ENCODE results near the gene CANT1.

CANT1 gene

DNA sequence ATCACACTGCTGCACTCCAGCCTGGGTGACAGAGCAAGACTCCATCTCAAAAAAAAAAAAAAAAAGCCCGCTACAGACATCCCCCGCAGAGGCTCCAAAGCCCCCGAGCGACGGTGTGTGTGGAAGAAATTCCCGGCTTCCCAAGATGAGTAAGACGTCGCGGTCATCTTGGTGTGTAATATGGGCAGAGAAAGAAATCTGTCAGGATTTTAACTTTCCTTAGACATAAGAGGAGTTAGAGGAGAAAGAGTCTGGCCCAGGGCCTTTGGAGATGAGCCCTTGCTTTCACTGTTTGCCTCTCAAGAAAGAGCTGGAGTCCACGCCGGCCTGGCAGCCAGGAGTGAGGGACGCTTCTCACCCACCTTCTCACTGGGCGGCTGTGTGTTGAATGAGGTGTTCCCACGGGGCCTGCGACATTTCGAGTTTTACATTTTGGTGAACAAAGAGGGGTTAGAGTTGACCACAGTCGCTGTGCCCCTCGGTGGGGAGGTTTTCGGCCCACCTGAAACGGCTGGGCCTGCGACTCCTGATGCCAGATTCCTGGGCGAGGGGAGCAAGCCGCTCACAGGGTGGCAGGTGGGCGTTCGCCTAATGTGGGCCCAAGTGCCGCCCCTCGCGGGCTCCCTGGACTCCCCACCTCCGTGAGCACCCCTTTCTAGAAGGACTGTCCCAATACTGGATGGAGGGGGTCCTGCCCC is 32.3 kb upstream of the CANT1 start:
- H3K9ac ChIP-seq (ENCODE audit: low read length), result no peak overlapping the region
- no peaks in the 10 kb centered on the region for H3K4me1 ChIP-seq (ENCODE audit: control insufficient read depth, low read depth, low read length)
- no peak overlapping the region for H3K27ac ChIP-seq (ENCODE audit: low read length)
- H3K9me3 ChIP-seq (ENCODE audit: control insufficient read depth, low read depth, low read length), result no peaks in the 10 kb centered on the region
- H3K27me3 ChIP-seq (ENCODE audit: control insufficient read depth, insufficient read depth, low read length), result peaks cover 9% of the 10 kb centered on the region
- H3K36me3 ChIP-seq (ENCODE audit: control insufficient read depth, low read depth, low read length), result no peaks in the 10 kb centered on the region
- H3K4me3 ChIP-seq (ENCODE audit: low read length), result no peak overlapping the region

DNA sequence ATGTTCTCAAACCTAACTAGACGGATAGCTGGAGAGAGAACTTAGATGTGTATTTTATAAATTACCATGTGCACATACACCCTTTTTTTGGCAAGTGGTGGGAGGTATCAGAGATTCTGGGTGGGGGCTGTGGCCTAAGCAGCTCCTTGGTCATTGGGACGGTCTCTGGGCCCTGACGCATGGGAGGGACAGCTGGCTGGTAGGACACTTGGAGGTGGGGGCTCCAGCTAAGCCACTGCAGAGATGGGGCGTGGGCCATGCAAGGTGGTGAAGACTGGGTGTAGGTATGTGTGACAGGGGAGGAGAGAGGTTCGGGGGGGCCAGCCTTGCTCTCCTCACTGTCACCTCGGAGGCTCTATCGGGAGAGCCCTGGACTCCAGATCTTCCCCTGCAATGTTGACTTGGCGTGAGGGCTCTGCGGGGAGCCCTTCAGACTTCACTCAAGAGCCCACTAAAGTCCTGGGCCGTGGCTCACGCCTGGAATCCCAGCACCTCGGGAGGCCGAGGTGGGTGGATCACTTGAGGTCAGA is 31.5 kb upstream of the CANT1 start:
- H3K4me1 ChIP-seq (ENCODE audit: control insufficient read depth, low read depth, low read length), result no peaks in the 10 kb centered on the region
- no peak overlapping the region for H3K9ac ChIP-seq (ENCODE audit: low read length)
- H3K4me3 ChIP-seq (ENCODE audit: low read length), result no peak overlapping the region
- no peaks in the 10 kb centered on the region for H3K36me3 ChIP-seq (ENCODE audit: control insufficient read depth, low read depth, low read length)
- H3K27me3 ChIP-seq (ENCODE audit: control insufficient read depth, insufficient read depth, low read length), result peaks cover 9% of the 10 kb centered on the region
- H3K27ac ChIP-seq (ENCODE audit: low read length), result no peak overlapping the region
- no peaks in the 10 kb centered on the region for H3K9me3 ChIP-seq (ENCODE audit: control insufficient read depth, low read depth, low read length)

DNA sequence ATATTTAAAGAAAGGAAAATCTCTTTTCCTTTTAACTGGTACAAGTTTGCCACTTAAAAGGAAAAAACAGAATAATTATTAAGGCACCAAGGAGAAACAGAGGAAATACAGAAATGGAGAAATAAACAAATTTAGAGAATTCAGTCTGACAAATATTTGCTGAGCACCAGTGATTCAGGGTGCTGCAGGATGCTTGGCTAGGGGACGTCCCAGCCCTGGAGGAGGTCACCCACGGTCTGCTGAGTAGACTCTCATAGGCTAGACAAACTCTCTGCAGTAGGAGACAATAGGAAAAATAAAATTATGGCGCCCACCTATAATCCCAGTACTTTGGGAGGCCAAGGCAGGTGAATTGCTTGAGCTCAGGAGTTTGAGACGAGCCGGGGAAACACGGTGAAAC is 30.3 kb upstream of the CANT1 start:
- no peak overlapping the region for H3K4me3 ChIP-seq (ENCODE audit: low read length)
- no peak overlapping the region for H3K9ac ChIP-seq (ENCODE audit: low read length)
- H3K36me3 ChIP-seq (ENCODE audit: control insufficient read depth, low read depth, low read length), result no peaks in the 10 kb centered on the region
- H3K27ac ChIP-seq (ENCODE audit: low read length), result no peak overlapping the region
- H3K4me1 ChIP-seq (ENCODE audit: control insufficient read depth, low read depth, low read length), result no peaks in the 10 kb centered on the region
- H3K9me3 ChIP-seq (ENCODE audit: control insufficient read depth, low read depth, low read length), result no peaks in the 10 kb centered on the region
- peaks cover 8% of the 10 kb centered on the region for H3K27me3 ChIP-seq (ENCODE audit: control insufficient read depth, insufficient read depth, low read length)

DNA sequence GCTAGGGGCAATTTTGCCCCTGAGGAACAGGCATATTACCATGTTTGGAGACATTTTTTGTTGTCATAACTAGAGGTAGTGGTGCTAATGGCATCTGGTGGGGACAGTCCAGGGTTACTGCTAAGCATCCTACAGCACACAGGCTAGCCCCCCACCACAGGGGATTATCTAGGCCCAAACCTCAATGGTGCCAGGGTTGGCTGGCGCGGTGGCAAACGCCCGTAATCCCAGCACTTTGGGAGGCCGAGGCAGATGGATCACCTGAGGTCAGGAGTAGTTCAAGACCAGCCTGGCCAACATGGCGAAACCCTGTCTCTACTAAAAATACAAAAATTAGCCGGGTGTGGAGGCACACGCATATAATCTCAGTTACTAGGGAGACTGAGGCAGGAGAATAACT is 29.6 kb upstream of the CANT1 start:
- Histone ChIP-seq H3K4me1 (ENCODE audit: control insufficient read depth, low read depth, low read length) (no peaks in the 10 kb centered on the region), H3K36me3 (ENCODE audit: control insufficient read depth, low read depth, low read length) (no peaks in the 10 kb centered on the region), H3K27ac (ENCODE audit: low read length) (no peak overlapping the region), H3K9ac (ENCODE audit: low read length) (no peak overlapping the region), H3K4me3 (ENCODE audit: low read length) (no peak overlapping the region), H3K9me3 (ENCODE audit: control insufficient read depth, low read depth, low read length) (no peaks in the 10 kb centered on the region), H3K27me3 (ENCODE audit: control insufficient read depth, insufficient read depth, low read length) (peaks cover 1% of the 10 kb centered on the region)

DNA sequence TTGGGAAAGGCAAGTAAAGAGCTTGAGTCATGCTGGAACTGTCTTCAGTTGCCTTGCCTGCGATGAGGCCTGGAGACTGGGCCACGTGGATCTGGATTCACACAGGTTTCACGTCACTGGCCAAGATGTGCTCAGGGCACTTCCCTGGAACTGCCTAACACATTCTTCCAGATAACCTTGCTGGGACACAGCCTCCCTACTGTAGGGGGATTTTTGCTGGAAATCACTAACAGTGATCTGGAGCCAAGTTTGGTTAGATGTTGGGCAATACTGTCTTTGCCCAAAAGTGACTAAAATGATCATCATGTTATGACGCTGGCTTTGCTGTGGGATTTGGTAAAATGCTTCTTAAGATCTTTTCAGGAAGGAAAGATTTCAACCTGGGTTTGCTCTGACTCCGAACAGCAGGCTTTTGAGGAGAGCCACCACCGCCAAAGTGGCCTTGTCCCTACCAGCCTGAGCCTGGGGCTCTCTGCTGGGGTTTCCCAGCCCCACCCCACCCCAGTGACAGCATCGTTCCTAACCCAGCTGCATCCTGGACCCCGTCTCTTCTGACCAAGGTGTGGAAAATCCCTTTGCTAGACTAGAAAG is 29.1 kb upstream of the CANT1 start:
- H3K4me1 ChIP-seq (ENCODE audit: control insufficient read depth, low read depth, low read length), result no peaks in the 10 kb centered on the region
- no peaks in the 10 kb centered on the region for H3K27me3 ChIP-seq (ENCODE audit: control insufficient read depth, insufficient read depth, low read length)
- no peak overlapping the region for H3K9ac ChIP-seq (ENCODE audit: low read length)
- no peaks in the 10 kb centered on the region for H3K36me3 ChIP-seq (ENCODE audit: control insufficient read depth, low read depth, low read length)
- H3K4me3 ChIP-seq (ENCODE audit: low read length), result no peak overlapping the region
- H3K27ac ChIP-seq (ENCODE audit: low read length), result no peak overlapping the region
- no peaks in the 10 kb centered on the region for H3K9me3 ChIP-seq (ENCODE audit: control insufficient read depth, low read depth, low read length)

DNA sequence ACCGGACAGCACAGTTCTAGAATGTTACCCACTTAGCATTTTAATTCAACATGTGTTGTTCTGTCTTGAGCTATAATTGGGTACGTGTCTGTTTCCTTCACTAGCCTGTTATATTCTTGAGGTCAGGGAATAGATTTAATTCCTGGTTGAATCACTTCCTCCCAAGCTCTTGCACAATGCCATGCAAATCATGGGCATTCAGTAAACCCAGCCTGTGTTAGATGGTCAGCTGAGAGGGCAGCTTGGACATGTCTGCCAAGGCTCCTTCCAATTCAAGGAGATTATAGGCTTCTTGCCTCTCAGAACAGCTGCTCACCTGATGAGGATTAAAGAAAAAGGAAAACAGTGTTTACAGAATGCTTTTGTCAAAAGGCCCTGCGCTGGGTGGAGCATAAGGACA is 27.0 kb upstream of the CANT1 start:
- H3K4me1 ChIP-seq (ENCODE audit: control insufficient read depth, low read depth, low read length), result no peaks in the 10 kb centered on the region
- no peaks in the 10 kb centered on the region for H3K36me3 ChIP-seq (ENCODE audit: control insufficient read depth, low read depth, low read length)
- no peaks in the 10 kb centered on the region for H3K9me3 ChIP-seq (ENCODE audit: control insufficient read depth, low read depth, low read length)
- H3K9ac ChIP-seq (ENCODE audit: low read length), result no peak overlapping the region
- no peaks in the 10 kb centered on the region for H3K27me3 ChIP-seq (ENCODE audit: control insufficient read depth, insufficient read depth, low read length)
- H3K27ac ChIP-seq (ENCODE audit: low read length), result no peak overlapping the region
- H3K4me3 ChIP-seq (ENCODE audit: low read length), result no peak overlapping the region

DNA sequence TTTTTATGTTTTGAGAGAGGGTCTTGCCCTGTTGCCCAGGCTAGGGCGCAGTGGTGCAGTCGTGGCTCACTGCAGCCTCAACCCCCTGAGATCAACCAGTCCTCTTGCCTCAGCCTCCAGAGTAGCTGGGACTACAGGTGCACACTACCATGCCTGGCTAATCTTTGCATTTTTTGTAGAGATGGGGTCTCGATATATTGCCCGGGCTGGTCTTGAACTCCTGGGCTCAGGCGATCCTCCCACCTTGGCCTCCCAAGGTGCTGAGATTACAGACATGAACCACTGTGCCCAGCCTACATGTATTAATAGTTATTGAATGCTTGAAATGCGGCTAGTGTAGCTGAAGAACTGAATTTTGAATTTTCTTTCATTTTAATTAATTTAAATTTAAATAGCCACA is 26.6 kb upstream of the CANT1 start:
- no peak overlapping the region for H3K27ac ChIP-seq (ENCODE audit: low read length)
- no peak overlapping the region for H3K4me3 ChIP-seq (ENCODE audit: low read length)
- no peaks in the 10 kb centered on the region for H3K9me3 ChIP-seq (ENCODE audit: control insufficient read depth, low read depth, low read length)
- no peaks in the 10 kb centered on the region for H3K27me3 ChIP-seq (ENCODE audit: control insufficient read depth, insufficient read depth, low read length)
- H3K4me1 ChIP-seq (ENCODE audit: control insufficient read depth, low read depth, low read length), result no peaks in the 10 kb centered on the region
- no peak overlapping the region for H3K9ac ChIP-seq (ENCODE audit: low read length)
- H3K36me3 ChIP-seq (ENCODE audit: control insufficient read depth, low read depth, low read length), result no peaks in the 10 kb centered on the region

DNA sequence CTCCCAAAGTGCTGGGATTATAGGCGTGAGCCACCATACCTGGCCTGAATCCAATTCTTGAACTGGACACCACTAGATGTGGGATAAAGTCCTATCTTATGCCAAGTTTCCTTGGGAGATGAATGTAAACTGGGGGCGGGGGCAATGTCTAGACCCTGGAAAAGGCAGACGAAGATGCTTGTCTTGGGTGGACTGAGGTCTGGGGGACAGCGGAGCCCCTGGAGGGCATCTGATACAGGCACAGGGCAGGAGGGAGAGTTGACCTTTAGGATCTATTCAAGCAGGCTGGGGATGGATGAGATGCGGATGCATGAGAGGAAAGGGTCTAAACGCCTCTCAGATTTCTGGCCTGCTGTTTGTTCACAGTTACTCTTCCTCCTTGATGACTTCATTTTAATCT is 26.1 kb upstream of the CANT1 start:
- Histone ChIP-seq H3K4me1 (ENCODE audit: control insufficient read depth, low read depth, low read length) (no peaks in the 10 kb centered on the region), H3K4me3 (ENCODE audit: low read length) (no peak overlapping the region), H3K9me3 (ENCODE audit: control insufficient read depth, low read depth, low read length) (no peaks in the 10 kb centered on the region), H3K36me3 (ENCODE audit: control insufficient read depth, low read depth, low read length) (no peaks in the 10 kb centered on the region), H3K9ac (ENCODE audit: low read length) (no peak overlapping the region), H3K27me3 (ENCODE audit: control insufficient read depth, insufficient read depth, low read length) (no peaks in the 10 kb centered on the region), H3K27ac (ENCODE audit: low read length) (no peak overlapping the region)

DNA sequence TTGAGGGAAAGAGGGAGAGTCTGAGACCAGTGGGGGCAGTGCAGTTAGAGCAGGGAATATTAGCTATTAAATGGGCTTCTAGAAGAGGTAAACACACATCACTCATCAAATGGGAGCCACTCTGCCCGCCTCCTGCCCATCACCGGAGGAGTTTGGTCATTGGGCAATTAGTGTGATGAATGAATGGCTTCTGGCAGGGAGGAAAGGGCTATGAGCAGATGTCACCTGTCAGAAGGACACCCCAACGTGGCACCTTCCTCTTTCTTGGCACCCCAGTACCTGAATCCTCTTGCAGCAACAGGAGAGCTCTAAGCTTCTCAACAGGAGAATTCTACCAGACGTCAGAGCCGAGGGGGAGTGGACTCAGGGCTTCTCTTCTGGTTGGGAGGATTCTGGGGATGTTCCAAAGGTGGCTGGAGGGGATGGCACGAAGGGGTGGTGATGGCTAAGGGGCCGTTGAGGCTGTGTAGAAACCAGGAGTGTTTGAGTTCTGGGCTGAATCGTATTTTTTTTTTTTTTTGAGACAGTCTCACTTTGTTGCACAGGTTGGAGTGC is 25.4 kb upstream of the CANT1 start:
- no peaks in the 10 kb centered on the region for H3K4me1 ChIP-seq (ENCODE audit: control insufficient read depth, low read depth, low read length)
- no peaks in the 10 kb centered on the region for H3K9me3 ChIP-seq (ENCODE audit: control insufficient read depth, low read depth, low read length)
- no peak overlapping the region for H3K27ac ChIP-seq (ENCODE audit: low read length)
- no peak overlapping the region for H3K4me3 ChIP-seq (ENCODE audit: low read length)
- H3K27me3 ChIP-seq (ENCODE audit: control insufficient read depth, insufficient read depth, low read length), result no peaks in the 10 kb centered on the region
- H3K36me3 ChIP-seq (ENCODE audit: control insufficient read depth, low read depth, low read length), result no peaks in the 10 kb centered on the region
- H3K9ac ChIP-seq (ENCODE audit: low read length), result no peak overlapping the region

DNA sequence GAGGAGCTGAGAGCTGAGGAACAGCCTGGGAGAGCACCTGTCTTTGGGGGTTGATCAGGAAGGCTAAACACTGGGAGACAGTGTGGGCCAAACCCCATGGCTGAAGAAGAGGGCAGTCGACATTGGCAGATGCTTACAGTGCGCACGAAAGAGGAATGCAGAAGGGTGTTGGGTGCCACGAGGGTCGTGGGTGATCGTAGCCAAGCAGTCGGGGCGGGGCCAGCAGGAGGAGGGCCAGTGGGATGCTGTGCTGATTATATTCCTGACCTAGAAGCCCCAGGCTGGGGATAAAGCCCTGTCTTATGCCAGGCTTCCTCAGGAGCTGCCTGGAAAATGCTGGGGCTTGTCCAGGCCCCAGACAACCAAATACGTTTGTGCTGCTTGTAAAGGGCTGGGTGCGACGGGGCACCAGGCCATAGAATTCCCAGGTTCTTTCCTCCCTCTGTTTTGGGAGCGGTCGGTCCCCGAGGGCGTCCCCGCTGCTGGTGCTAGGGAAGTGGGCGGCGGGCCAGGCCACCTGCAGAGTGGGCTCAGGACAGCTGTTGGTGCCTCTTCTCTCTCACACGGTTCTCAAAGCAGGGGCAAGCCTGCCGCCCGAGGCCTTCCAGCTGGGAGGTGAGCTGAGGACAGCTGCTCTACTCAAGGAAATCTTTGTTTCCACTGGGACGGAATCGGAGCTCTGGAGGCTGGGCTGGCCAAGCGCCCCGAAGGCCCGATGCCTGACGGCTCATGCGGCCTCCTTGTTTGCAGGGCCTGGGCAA is 24.4 kb upstream of the CANT1 start:
- Histone ChIP-seq H3K9ac (ENCODE audit: low read length) (no peak overlapping the region), H3K9me3 (ENCODE audit: control insufficient read depth, low read depth, low read length) (no peaks in the 10 kb centered on the region), H3K27me3 (ENCODE audit: control insufficient read depth, insufficient read depth, low read length) (peaks cover 3% of the 10 kb centered on the region), H3K36me3 (ENCODE audit: control insufficient read depth, low read depth, low read length) (no peaks in the 10 kb centered on the region), H3K4me1 (ENCODE audit: control insufficient read depth, low read depth, low read length) (no peaks in the 10 kb centered on the region), H3K4me3 (ENCODE audit: low read length) (no peak overlapping the region), H3K27ac (ENCODE audit: low read length) (no peak overlapping the region)

DNA sequence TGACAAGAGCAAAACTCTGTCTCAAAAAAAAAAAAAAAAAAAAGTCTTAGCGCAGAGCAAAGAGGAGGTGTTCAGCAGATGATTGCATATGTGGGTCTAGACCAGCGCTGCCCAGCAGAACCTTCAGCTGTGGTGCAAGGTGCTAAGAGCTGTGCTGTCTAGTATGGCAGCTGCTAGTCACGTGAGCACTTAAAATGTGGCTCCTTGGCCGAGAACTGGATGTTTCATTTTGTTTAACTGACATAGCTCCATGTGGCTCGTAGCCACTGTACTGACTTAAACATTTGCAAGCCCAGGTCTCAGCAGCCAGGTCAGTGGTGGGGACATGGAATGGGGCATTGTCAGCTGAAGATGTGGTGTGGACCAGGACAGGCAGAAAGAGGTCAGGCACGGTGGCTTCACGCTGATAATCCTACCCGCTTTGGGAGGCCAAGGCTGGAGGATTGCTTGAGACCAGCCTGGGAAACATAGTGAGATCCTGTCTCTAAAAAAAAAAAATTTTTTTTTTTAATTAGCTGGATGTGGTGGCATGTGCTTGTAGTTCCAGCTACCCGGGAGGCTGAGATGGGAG is 23.6 kb upstream of the CANT1 start:
- no peaks in the 10 kb centered on the region for H3K36me3 ChIP-seq (ENCODE audit: control insufficient read depth, low read depth, low read length)
- no peak overlapping the region for H3K27ac ChIP-seq (ENCODE audit: low read length)
- no peaks in the 10 kb centered on the region for H3K4me1 ChIP-seq (ENCODE audit: control insufficient read depth, low read depth, low read length)

More for the DNA sequence above, 23.6 kb upstream of the CANT1 start:
- Histone ChIP-seq H3K9ac (ENCODE audit: low read length) (no peak overlapping the region), H3K4me3 (ENCODE audit: low read length) (no peak overlapping the region), H3K27me3 (ENCODE audit: control insufficient read depth, insufficient read depth, low read length) (peaks cover 7% of the 10 kb centered on the region), H3K9me3 (ENCODE audit: control insufficient read depth, low read depth, low read length) (no peaks in the 10 kb centered on the region)

Measured in iPS-18a (cell line).